Ureter (tissue), 1 donor: Measurements from ENCODE around the gene DNTT. TPM values are rescaled to one million over a fixed set of nuclear protein-coding genes. Genes with fewer than 3 reads are reported as not detected.

Experiments
- DNase-seq: peaks from one replicate; pipeline ENCODE4 v3.0.0-alpha.2; 2020; ENCODE audit warnings: low spot score
- total RNA-seq: library from RNA; stranded (reverse); gene quantifications from one replicate; pipeline ENCODE4 v1.2.4, GENCODE V29; 2023
- donor health status: DM: yes; HTN: yes; CAD: no.

The DNTT gene
- total RNA-seq, 1 donor from 2014 or later, result not detected

GRCh38 chr10:96342402-96342801 is 38.2 kb downstream of the DNTT start:
- DNase-seq, result no peak

- DNase-seq, result no peak
Observed at GRCh38 chr10:96344178-96344577, 39.9 kb downstream of the DNTT start.

DNA sequence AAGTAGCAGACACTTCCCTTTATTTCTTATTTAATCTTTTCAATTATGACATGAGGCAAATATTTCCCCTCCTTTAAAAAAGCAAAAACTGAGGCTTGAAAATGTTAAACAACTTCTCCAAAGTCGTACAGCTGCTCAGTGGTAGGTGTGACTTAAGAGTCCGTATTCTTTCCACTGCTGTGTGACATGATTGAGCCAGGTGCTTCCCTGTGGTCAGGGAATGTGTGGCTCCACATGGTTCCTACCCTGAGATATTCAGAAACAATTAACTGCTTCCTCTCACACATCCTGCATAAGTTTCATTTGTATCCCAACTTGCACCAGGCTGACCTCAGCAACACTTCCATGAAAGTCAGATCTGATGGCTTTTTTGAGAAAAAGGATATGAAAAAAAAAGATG is 41.0 kb downstream of the DNTT start:
- no peak for DNase-seq

DNA sequence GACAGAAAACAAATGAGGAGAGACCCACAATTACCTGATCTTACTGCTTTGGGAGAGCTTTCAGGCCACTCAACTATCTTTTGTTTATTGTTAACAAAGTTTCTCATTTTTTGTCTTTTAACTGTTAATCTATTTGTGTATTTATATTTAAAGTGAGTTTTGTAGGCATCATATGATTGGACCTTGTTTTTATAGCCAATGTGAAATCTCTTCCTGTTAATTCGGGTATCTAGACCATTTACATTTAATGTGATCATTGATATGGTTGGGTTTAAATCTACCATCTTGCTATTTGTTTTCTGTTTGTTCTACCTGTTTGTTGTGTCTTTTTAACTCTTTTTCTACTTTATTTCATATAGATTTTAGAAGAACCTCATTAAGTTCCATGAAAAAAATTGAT is 42.1 kb downstream of the DNTT start:
- DNase-seq, result no peak

GRCh38 chr10:96352027-96352426 is 47.8 kb downstream of the DNTT start:
- DNase-seq, result no peak

DNA sequence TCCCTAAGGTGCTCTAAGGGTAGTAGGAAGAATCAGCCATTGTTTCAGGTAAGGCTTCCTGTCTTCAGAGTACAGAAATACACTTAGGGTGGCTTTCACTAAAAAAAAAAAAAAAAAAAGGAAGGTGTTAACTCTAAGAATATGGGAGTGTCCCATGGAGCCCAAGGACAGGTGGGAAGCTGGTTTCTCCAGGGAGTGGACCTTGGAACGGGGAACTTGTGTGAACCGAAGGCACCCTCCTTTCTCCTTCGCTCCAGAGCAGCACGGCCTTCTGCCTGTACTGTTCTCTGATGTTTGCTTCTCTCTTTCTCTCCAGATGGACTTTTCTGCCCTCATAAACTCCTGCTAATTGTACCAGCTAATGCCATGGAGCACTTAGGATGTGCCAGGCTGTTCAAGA is 48.3 kb downstream of the DNTT start:
- no peak for DNase-seq

DNA sequence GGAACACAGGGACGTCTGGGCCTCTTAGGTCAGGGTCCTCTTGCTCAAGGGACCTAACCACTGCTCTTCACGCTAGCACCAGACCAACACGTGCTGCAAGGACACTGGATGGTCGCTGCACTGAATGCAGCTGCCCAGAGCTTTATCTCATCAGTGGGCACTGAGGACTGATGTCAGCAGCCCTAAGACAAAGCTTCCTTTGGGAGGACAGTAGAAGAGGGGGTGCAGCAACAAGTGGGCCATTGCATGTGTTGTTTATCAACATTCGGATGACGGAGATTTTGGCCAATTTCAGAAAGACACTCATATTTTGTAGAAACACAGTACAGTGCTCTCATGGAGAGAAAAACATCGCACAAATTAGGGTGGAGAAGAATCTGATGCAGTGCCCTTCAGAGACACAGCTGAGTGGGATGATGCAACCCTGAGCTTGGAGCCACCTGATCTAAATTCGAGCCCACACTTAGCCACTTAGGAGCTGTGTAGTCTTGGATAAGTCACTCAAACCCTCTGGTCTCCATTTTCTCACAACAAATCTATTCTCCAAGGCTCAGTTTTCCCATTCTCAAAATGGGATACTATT is 52.9 kb downstream of the DNTT start:
- DNase-seq, result no peak

- no peak for DNase-seq
Observed at GRCh38 chr10:96358851-96359540, 54.8 kb downstream of the DNTT start, which contains the start of gene OPALIN. TSS of gene OPALIN (minus strand) at chr10:96359002. CDS start at chr10:96358896, 106 bp downstream.

DNA sequence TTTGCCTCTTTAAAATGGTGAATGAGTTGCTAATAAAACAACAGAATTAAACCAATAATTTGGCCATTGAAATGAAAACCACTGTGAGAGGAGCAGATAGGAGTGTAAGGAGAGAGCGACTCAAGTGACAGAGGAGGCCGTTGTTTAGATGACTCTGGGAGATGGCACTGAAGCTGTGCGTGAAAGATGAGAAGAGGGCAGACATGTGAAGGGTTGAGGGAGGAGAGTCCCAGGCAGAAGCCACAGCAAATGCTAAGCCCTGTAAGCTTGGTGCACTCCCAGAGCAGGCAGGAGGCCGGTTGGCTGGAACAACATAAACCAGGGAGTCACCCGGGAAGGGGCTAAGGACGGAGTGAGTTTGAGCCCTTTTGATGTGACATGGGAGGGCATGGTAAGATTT is 55.4 kb downstream of the DNTT start:
- DNase-seq, result no peak

DNA sequence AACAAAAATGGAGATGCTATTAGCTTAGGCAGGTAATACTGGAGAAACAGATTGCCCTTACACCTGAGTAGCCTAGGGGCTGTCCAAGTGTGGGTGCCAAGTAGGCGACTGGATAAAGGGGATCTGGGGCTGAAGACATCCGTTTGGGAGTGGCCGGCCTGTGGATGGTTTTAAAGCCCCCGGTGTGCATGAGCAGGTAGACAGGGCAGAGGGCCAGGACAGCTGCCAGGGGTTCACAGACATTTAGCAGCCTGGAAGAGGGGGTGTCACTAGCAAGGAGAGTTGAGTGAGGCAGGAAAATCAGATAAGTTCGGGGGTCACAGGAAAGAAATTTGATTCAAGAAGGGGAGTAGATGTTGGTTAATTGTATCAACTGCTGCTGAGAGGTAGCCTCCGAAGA is 56.1 kb downstream of the DNTT start:
- no peak for DNase-seq

DNA sequence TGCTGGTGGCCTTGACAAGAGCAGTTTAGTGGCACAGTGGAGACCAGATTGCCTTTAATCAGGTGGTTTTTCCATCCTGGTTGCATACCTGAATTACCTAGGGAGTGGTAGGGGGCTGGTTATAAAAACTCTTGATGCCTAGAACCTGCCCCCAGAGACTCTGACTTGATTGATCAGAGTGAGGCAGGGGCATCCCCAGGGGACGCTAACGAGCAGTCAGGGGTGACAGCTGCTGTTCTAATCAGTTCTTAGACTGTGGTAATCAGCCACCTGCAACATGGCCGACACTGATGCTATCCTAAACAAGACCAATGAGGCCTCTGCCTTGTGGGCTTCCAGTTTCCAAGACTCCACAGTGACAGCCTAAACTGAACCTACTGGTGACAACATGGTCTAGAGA is 56.5 kb downstream of the DNTT start:
- DNase-seq, result no peak

DNA sequence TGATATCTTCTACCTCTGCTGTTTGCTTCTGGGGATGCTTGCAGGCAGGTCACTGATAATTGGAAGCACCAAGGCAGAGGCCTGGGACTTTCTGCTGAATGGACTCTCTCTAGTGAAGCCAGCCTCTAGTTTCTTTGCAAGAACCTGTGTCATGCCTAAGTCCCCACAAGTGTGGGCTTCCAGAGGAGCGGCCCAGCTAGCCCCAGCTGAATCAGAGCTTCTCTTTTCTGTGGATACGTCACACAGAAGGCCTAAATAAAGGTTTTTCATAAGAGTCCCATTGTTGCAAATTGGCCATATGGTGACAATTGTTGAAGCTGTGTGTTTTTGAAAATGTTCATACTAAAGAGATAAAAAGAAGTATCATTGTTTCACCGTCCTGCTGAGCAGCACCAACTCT is 61.3 kb downstream of the DNTT start:
- no peak for DNase-seq

GRCh38 chr10:96366508-96366907 is 62.3 kb downstream of the DNTT start:
- no peak for DNase-seq

- no peak for DNase-seq
Observed at GRCh38 chr10:96367470-96367869, 63.2 kb downstream of the DNTT start.

GRCh38 chr10:96368971-96369370 is 64.7 kb downstream of the DNTT start:
- no peak for DNase-seq

DNA sequence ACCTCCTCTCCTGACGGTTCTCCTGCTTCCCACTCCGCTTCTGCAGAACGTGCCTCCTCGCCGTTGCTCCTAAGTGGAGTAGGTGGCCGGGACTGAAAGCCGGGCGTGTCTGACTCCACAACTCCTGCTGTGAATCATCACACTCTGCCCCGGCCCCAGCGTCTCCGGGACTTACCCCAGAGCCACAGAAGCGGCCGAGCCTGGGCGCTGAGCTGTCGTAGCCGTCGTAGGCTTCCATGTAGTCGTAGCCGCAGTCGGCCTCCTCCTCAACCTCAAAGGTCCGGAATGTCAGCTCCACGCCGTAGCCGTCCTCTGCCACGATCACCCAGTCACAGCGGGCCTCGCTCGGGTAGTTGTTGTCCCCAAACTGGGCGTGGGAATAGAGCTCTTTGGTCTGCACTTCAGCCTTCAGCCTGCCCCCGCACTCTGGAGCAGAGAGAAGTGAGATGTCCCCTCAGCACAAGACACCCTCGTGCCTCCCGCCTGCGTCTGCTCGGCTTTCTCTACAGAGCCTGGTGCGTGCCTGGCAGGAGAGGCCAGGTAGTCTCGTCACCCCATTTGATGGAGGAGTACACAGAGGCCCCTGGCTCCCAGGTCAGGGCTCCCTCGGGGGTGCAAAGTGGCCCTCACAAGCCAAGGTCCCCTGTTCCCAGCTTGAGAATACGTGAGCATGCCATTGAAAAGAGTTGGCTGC is 65.8 kb downstream of the DNTT start:
- no peak for DNase-seq

GRCh38 chr10:96370584-96371157 is 66.4 kb downstream of the DNTT start:
- DNase-seq, result no peak

GRCh38 chr10:96371356-96371755 is 67.1 kb downstream of the DNTT start:
- DNase-seq, result no peak

GRCh38 chr10:96374004-96374403 is 69.8 kb downstream of the DNTT start:
- DNase-seq, result no peak

DNA sequence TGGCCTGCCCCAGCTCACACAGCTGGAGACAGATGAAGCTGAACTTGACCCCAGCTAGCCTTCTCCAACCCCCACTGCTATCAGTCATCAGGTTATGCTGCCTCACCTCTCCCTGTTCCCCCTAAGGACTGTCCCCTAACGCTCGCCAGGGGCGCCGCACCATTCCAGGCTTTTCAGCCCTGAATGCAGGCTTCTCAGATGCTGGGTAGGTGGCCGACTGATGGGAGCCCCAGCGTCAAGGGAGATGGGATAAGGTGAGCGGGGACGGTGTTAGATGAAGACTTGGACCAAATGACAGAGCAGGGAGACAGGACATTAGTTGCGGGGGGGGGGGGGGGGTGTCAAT is 70.4 kb downstream of the DNTT start:
- no peak for DNase-seq

- peak; percentile 90 for DNase-seq
Observed at GRCh38 chr10:96374985-96375830, 71.0 kb downstream of the DNTT start.

DNA sequence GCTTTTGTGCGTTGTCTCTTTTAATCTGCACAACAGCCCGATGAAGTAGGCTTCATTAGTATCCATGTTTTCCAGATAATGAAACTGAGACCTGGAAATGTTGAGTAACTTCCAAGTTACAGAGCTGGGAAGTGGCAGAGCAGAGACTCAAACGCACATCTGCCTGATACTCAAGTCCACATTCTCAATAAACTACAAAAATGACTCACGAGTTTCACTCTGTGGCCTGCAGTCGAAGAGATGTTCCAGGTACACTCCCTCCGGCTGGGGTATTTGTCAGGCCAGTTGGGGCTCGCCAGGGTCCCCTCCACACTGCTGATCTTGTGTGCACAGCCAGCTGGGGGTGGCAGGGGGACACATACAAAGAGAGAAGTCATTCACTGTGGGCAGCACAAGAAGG is 72.2 kb downstream of the DNTT start:
- no peak for DNase-seq
